PC-3 (cell line): ENCODE measurements around the gene CIAO2B.

Experiments
- EZH2 ChIP-seq: fragments of 300-600 bp; sonication (generic); IDR thresholded peaks from one replicate; pipeline ENCODE4 v1.6.1; 2017; ENCODE audit warnings: antibody characterized with exemption, mild to moderate bottlenecking, low read length; ENCODE audit not compliant: unreplicated experiment
- EZH2phosphoT487 ChIP-seq: fragments of 300-600 bp; sonication (generic); IDR thresholded peaks from 2 replicates; pipeline ENCODE4 v1.6.1; 2018; ENCODE audit warnings: mild to moderate bottlenecking, antibody characterized with exemption, low read length, borderline replicate concordance
- TF ChIP-seq, protein P1 (sequence below): fragments of 300-600 bp; sonication (generic); conservative IDR thresholded peaks from 2 replicates; pipeline ENCODE4 v1.5.1; 2017; ENCODE audit warnings: antibody characterized with exemption, low read depth, mild to moderate bottlenecking, low read length

- TF ChIP-seq, protein P1, sequence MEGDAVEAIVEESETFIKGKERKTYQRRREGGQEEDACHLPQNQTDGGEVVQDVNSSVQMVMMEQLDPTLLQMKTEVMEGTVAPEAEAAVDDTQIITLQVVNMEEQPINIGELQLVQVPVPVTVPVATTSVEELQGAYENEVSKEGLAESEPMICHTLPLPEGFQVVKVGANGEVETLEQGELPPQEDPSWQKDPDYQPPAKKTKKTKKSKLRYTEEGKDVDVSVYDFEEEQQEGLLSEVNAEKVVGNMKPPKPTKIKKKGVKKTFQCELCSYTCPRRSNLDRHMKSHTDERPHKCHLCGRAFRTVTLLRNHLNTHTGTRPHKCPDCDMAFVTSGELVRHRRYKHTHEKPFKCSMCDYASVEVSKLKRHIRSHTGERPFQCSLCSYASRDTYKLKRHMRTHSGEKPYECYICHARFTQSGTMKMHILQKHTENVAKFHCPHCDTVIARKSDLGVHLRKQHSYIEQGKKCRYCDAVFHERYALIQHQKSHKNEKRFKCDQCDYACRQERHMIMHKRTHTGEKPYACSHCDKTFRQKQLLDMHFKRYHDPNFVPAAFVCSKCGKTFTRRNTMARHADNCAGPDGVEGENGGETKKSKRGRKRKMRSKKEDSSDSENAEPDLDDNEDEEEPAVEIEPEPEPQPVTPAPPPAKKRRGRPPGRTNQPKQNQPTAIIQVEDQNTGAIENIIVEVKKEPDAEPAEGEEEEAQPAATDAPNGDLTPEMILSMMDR: no peak
- TF ChIP-seq EZH2 (no peak), EZH2phosphoT487 (no peak)
Measured at GRCh38 chr16:66899945-66900710, 34.1 kb downstream of the CIAO2B start.
